ENCODE results near the gene PROC.

The PROC gene

DNA sequence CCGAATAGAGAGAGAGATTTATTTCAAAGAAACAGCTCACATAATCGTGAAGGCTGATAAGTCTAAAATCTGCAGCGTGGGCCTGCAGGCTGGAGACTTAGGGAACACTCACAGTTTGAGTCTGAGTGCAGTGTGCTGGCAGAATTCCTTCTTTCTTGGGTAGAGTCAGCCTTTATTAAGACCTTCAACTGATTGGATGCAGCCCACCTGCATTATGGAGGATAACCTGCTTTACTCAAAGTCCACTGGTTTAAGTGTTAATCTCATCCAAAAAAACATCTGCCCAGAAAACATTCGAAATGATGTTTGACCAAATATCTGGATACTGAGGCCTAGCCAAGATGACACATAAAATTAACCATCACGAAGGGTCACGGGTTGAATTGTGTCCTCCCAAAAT lies 16.3 kb downstream of the PROC start:
- H3K4me3 ChIP-seq (ENCODE audit: control insufficient read depth, low read depth, low read length) = no peak overlapping the region
- no peak for DNase-seq (ENCODE audit: low read depth)
- TF ChIP-seq, protein P1, sequence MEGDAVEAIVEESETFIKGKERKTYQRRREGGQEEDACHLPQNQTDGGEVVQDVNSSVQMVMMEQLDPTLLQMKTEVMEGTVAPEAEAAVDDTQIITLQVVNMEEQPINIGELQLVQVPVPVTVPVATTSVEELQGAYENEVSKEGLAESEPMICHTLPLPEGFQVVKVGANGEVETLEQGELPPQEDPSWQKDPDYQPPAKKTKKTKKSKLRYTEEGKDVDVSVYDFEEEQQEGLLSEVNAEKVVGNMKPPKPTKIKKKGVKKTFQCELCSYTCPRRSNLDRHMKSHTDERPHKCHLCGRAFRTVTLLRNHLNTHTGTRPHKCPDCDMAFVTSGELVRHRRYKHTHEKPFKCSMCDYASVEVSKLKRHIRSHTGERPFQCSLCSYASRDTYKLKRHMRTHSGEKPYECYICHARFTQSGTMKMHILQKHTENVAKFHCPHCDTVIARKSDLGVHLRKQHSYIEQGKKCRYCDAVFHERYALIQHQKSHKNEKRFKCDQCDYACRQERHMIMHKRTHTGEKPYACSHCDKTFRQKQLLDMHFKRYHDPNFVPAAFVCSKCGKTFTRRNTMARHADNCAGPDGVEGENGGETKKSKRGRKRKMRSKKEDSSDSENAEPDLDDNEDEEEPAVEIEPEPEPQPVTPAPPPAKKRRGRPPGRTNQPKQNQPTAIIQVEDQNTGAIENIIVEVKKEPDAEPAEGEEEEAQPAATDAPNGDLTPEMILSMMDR (IDR thresholded peaks at IDR 0.05; ENCODE audit: control insufficient read depth, insufficient read depth, low read depth, low read length, missing control alignments) = no peak

DNA sequence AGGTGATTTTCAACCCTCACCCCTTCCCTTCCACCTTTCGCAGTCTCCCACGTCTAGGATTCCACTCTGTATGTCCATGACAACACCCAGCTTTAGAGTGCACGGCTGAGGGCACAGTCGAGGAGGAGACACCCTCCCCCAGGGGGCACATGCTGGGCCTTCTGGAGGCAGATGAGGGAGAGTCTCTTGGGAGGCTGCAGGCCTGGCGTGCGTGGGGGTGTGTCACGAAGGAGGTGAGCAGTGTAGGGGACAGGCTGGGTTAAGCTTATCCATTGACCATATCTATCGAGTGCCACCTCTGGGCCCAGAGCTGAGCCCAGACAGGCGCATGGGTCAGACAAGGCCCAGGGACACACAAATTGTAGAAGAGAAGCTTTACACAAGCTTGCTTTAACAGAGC lies 18.8 kb downstream of the PROC start:
- TF ChIP-seq, protein P1 (IDR thresholded peaks at IDR 0.05; ENCODE audit: control insufficient read depth, insufficient read depth, low read depth, low read length, missing control alignments) = no peak
- DNase-seq (ENCODE audit: low read depth) = no peak
- H3K4me3 ChIP-seq (ENCODE audit: control insufficient read depth, low read depth, low read length) = no peak overlapping the region

DNA sequence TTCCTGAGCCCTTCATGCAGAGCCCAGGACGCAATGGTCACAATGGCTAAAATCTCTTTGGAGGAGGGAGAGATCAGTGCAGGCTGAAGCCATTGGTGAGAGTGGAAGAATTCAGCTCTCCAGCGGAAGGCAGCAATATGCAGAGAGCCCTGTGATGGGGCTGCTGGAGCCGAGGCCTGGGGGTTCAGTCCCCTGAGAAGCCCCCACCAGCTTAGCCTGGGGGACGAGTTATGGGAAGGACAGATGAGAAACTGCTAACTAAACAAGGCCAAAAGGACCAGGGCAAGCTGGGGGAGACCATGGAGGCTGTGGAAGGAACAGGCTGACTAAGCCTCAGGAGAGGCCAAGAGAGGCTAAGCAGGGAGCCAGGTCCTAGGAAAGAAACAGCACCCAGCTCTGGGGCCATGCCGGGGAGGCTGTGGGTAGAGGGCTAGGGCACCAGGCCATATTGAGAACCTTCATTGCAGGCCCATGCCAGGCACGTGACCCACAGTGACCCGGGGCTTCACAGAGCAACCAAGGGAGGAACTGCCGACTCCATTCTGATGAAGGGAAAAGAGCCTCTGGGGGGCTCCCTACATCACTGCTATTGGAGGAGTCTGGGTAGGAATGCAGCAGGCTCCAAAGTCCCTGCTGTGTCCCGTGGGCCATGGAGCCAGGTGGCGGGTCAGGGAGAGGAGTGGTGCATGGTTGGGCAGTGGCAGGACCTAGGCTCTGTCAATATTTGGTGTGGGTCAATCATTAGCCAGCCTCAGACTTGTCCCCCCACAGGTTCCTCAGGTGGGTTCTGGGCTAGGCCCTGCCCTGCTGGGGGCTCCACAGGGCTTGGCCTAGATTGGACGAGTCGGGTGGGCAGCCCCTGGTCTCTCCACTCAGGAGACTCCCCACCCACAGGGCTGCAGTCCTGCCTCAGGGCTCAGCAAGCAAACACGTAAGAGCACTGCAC lies 19.8 kb downstream of the PROC start:
- TF ChIP-seq, protein P1 (IDR thresholded peaks at IDR 0.05; ENCODE audit: control insufficient read depth, insufficient read depth, low read depth, low read length, missing control alignments) = no peak
- no peak for DNase-seq (ENCODE audit: low read depth)
- H3K4me3 ChIP-seq (ENCODE audit: control insufficient read depth, low read depth, low read length) = no peak overlapping the region

DNA sequence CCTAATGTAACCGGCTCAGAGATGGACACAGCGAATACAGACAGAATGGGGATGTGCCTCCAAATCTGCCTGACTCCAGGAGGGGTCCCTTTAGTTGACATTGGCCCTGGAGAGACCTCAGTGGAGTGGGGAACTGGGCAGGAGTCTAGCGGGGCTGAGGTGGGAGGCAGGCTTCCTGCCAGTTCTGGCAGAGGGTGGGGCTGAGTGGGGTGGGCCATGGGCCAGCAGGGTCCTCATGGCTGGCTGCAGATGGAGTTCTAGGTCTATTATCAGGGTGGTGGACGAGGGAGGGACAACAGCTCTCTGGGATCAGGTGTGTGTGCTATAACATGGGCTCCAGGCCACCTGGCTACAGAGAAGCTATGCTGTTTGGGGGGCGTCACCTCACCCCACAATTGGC lies 21.1 kb downstream of the PROC start:
- no peak overlapping the region for H3K4me3 ChIP-seq (ENCODE audit: control insufficient read depth, low read depth, low read length)
- TF ChIP-seq, protein P1 (IDR thresholded peaks at IDR 0.05; ENCODE audit: control insufficient read depth, insufficient read depth, low read depth, low read length, missing control alignments) = no peak
- no peak for DNase-seq (ENCODE audit: low read depth)

DNA sequence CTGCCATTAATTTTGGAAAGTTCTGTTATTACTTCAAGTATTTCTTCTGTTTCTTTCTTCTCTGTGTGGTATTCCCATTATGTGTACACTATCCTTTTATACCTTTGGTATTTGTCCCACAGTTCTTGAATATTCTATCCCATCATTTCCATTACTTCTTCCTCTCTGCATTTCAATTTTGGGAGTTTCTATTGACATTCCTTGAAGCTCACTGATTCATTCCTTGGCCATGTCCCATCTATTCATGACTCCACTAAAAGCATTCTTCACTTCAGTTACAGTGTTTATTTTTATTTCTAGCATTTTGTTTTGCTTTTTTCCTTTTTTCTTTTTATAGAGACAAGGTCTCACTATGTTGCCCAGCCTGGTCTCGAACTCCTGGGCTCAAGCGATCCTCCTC lies 30.3 kb downstream of the PROC start:
- TF ChIP-seq, protein P1 (IDR thresholded peaks at IDR 0.05; ENCODE audit: control insufficient read depth, insufficient read depth, low read depth, low read length, missing control alignments) = no peak
- no peak overlapping the region for H3K4me3 ChIP-seq (ENCODE audit: control insufficient read depth, low read depth, low read length)
- DNase-seq (ENCODE audit: low read depth) = no peak

DNA sequence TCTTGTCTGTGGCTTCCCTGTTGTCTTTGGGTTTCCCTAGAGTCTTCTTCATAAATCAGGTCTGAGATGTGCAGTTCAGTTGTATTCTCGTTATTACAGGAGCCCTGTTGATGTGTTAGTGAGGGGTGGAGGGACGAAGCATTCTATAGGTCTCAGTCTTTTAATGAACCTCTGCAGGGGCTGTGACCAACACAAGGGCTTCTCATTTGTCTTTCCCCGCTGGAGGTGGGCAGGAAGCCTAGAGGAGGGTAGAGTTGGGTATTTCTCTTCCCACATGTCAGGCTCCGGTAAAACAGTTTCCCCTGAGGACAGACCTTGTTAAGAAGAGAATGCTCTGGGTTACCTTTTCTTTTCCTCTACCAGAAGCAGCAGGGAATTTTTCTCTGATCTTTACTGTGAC lies 31.2 kb downstream of the PROC start:
- no peak for DNase-seq (ENCODE audit: low read depth)
- H3K4me3 ChIP-seq (ENCODE audit: control insufficient read depth, low read depth, low read length) = no peak overlapping the region
- TF ChIP-seq, protein P1 (IDR thresholded peaks at IDR 0.05; ENCODE audit: control insufficient read depth, insufficient read depth, low read depth, low read length, missing control alignments) = no peak

Data from AG09309 (cell line).